CD4-positive, alpha-beta T cell treated with Interferon gamma for 1 hour (primary cell): ENCODE data around the gene RIN3.
"Not testable (repeated sequence)": the region's sequence is repeated elsewhere in the genome, so short reads cannot be mapped to it uniquely, and the experiment has no call there.

Experiments used
- DNase-seq: peaks from one replicate; pipeline ENCODE4 v3.0.0-alpha.2; 2020

The RIN3 gene

DNA sequence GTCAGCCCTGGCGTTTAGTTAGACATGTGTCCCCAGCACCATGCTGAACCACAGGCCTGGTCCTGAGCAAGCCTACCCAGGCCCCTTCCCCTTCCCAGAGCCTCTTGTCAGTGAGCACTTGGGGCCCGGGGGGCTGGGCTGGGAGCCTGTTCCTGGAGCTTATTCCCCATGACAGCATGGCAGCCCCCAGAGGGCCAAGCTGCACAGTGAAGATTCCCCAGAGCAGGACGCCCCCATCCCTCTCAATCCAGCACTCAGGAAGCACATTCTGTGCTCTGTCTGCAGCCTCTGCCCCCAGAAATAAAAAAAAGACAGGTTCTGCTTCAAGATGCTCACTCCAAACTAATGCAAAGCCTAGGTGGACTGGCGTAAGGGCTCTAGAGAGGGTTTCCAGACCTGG, 117.5 kb downstream of the RIN3 start:
- no peak for DNase-seq

GRCh38 chr14:92632546-92633273, 119.1 kb downstream of the RIN3 start:
- no peak for DNase-seq

DNA sequence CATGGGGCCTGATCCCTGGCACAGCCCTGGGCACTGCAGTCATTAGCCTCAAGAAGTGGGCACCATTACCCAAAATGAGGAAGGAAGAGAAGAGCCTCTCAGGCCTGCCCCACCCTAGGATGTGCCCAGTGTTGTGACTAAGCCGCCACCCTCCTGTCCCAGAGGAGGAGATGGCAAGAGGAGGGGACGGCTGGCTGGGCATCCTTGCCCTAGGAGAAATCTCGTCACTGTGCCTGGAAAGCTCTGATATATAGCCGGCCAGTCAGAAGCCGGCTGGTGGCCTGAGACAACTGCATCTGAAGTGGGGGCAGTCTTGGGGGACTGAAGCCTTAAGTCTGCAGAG, 119.7 kb downstream of the RIN3 start:
- DNase-seq, result peak; percentile 59

- DNase-seq, result no peak
Observed at GRCh38 chr14:92633724-92634123, 120.1 kb downstream of the RIN3 start.

- no peak for DNase-seq
Observed at GRCh38 chr14:92635031-92635430, 121.5 kb downstream of the RIN3 start.

DNA sequence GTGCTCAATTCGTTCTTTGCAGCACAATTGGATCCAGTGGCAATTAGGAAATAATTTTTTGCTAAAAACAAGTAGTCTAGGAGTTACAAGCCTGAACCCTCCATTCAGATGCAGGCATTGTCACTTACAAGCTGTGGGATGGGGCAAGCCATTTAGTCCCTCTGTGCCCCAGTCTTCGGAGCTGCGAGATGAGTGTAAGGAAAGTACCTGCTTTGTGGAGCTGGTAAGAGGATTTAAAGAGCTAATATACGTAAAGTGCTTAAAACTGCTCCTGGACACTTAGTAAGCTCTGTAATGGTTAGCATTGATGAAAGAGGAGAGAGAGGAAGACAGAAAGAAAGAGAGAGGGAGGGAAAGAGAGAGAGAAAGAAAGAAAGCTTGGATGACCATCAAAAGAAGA, 122.3 kb downstream of the RIN3 start:
- no peak for DNase-seq

DNA sequence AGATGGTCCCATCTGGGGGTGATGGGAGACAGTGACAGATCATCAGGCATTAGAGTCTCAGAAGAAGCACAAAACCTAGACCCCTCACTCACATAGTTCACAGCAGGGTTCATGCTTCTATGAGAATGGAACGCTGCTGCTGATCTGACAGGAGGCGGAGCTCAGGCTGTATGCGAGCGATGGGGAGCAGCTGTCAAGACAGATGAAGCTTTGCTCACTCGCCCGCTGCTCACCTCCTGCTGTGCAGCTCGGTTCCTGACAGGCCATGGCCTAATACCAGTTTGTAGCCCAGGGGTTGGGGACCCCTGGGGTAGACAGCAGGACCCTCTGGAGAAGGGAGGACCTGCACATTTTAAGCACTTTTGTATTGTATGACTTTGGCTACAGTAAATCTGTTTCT, 123.6 kb downstream of the RIN3 start:
- no peak for DNase-seq

- no peak for DNase-seq
Observed at GRCh38 chr14:92637864-92638263, 124.3 kb downstream of the RIN3 start.

GRCh38 chr14:92638266-92638665, 124.7 kb downstream of the RIN3 start:
- no peak for DNase-seq

- DNase-seq, result no peak
Observed at GRCh38 chr14:92638904-92639303, 125.3 kb downstream of the RIN3 start.

DNA sequence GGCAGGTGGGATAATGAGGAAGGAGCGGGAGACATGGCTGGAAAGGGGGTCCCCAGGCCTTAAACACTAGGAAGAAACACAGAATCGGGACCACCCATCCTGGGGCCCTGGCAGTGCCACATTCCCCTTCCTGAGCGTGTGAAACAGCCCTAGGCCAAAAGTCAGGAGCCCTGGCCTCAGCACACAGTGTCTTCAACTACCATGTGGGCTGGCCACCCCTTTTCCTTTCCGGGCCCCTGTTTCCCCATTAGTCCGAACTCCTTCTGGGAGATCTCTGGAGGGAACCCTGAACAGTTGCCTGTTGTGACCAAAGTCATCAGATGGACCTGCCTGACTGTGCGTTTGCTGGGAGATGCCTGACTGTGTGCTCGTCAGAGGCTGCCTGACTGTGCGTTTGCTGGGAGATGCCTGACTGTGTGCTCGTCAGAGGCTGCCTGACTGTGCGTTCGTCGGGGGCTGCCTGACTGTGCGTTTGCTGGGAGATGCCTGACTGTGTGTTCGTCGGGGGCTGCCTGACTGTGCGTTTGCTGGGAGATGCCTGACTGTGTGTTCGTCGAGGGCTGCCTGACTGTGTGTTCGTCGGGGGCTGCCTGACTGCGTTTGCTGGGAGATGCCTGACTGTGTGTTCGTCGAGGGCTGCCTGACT, 126.0 kb downstream of the RIN3 start:
- not testable (repeated sequence) for DNase-seq

- no peak for DNase-seq
Observed at GRCh38 chr14:92641306-92641705, 127.7 kb downstream of the RIN3 start.

- no peak for DNase-seq
Observed at GRCh38 chr14:92644171-92644969, 130.8 kb downstream of the RIN3 start.

DNA sequence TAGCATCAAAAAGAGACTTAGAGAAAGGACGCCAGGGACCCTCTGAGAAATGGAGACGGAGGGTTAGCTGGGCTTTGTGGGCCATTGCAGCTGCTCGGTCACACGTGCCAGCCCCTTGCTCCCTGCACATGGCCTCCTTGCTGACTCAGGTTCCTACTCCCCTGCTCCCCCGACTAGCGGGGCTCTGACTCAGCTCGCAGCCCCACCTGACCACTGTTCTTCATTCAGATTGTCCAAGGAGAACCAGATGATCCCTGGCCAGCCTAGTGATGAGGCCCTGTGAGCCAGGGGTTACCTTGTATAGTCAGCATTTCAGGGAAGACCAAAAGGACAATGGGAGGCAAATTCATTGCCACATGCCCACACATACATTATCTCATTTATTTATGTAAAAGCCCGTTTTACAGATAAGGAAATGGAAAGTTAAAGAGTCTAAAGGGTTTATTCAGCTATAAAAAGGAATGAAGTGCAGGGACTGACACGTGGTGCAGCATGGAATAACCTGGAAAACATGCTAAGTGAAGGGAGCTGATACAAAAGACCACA, 131.5 kb downstream of the RIN3 start:
- DNase-seq, result no peak

- DNase-seq, result no peak
Observed at GRCh38 chr14:92645841-92646478, 132.4 kb downstream of the RIN3 start.

- no peak for DNase-seq
Observed at GRCh38 chr14:92646952-92647796, 133.6 kb downstream of the RIN3 start.

DNA sequence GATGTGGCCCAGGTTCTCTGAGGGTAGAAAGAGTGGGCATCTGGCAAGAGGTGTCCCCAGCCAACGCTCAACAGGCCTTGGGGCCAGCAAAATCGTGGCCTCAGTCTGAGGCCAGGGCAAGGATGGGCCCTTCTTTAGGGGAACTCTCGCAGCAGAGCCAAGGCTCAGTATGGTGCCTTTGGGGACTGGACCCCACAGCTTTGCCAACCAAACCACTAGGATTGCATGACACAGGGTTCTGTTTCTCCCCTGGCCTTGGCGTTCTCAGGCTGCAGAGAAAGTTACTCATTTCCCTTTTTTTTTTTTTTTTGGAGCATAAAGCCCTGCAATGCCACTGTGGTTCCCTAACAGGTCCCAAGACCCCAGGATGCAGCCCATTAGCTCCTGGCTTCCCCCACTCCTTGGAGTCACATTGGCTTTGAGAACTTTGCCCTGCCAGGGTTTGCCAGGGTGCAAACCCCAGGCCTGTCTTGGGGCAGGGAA, 134.3 kb downstream of the RIN3 start:
- no peak for DNase-seq

GRCh38 chr14:92649066-92649465, 135.5 kb downstream of the RIN3 start:
- DNase-seq, result no peak

DNA sequence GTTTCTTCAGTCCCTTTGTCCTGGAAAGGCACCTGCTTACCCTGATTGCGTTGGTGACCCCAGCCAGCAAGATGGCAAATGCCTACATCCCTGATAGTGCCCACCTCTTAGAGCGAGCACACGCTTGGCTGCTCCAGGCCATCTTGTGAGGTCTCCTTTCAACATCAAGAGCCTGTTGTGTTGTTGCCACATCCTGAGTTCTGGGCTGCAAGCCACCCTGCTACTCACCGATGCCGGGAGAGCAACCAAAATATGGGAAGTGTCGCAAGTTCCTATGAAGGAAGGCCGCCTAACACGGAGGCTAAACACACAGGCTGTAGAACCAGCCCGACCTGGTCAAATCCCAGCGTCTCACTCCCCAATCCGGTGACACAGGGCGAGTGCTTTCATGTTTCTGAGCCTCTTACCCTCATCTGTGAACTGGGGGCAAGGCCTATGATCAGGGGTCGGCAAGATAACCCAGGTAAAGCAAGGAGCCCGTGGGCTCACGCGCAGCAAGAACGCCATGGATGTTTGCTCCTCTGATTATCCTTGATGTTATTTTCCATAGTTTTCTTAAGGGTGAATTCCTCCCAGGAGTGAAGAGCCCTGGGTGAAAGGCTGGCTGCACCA, 136.5 kb downstream of the RIN3 start:
- DNase-seq, result peak; percentile 69

DNA sequence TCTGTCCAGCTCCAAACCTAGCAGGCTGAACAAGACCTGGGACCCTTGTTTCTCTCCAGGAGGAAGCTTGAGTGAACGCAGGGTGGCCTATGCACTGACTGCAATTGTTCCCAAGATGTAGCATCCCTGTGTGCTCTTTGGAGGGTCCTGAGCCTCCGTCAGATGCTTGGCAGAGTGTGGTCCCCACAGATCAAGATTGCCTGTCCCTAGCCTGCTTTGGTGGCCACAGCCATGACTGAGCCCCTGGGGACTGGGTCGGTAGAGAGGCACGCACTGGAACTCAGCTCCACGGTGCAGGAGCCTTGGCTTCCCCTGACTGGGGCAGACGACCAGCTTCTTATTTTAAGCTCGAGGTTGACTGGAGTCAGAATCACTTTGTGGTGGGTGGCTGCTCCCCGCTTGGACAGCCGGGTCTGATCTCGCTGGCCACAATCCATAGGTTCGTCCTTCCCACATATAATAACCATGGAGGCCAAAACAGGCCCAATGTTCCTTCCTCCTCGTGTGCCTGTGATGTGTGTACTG, 137.1 kb downstream of the RIN3 start:
- DNase-seq, result no peak

GRCh38 chr14:92651106-92651757, 137.7 kb downstream of the RIN3 start:
- DNase-seq, result peak; percentile 87
